Epithelial cell of proximal tubule (primary cell): ENCODE results near the gene SORCS2. TPM values are rescaled to one million over a fixed set of nuclear protein-coding genes. Genes with fewer than 3 reads are reported as not detected.

ENCODE experiments used
- DNase-seq: peaks from one replicate; pipeline ENCODE4 v3.0.0-alpha.2; 2011; ENCODE audit warnings: low read depth
- H3K4me3 ChIP-seq: 2 replicates; pipeline ENCODE4 v1.5.1; 2011; ENCODE audit warnings: low read depth, mild to moderate bottlenecking, low read length
- total RNA-seq: library from RNA; depleted of rRNA; stranded (reverse); fragments of >200 nt; gene quantifications from 2 replicates; pipeline ENCODE4 v1.2.3, GENCODE V29; 2015
- TF ChIP-seq, protein P1 (sequence below): conservative IDR thresholded peaks from 2 replicates; pipeline ENCODE4 v1.5.1; 2012; ENCODE audit warnings: low read depth, mild to moderate bottlenecking, low read length

SORCS2 gene
- total RNA-seq, 1 donor from 2014 or later = 0.29 TPM

DNA sequence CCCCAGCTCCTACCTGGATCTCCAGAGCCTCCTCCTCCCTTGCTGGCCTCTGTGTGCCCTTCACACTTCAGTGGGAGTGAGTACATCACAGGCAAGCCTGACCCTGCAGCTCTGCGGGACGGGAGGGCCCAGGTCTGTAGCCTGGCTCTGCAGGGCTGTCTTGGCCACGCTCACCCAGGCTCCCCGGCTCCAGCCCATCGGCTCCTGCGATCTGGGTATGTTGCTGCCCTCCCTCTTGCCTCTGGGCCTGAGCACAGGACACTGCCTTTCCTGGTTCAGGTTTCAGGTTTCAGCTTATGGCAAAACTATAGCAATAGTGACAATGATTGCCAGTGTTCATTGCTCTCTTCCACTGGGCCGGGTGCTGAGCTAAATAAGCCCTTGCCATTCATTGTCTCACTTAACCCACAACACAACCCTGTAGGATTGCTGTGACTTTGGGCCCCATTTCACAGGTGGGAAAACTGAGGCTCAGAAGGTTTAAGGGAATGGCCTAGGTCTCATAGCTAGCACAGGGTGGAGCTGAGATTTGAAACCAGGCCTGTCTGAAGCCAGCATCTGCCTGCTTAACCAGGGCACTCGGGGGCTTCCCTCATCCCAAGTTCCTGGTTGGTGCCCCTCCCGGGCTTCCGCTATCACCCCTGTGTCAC, 44.6 kb upstream of the SORCS2 start:
- no peak for DNase-seq
- TF ChIP-seq, protein P1, sequence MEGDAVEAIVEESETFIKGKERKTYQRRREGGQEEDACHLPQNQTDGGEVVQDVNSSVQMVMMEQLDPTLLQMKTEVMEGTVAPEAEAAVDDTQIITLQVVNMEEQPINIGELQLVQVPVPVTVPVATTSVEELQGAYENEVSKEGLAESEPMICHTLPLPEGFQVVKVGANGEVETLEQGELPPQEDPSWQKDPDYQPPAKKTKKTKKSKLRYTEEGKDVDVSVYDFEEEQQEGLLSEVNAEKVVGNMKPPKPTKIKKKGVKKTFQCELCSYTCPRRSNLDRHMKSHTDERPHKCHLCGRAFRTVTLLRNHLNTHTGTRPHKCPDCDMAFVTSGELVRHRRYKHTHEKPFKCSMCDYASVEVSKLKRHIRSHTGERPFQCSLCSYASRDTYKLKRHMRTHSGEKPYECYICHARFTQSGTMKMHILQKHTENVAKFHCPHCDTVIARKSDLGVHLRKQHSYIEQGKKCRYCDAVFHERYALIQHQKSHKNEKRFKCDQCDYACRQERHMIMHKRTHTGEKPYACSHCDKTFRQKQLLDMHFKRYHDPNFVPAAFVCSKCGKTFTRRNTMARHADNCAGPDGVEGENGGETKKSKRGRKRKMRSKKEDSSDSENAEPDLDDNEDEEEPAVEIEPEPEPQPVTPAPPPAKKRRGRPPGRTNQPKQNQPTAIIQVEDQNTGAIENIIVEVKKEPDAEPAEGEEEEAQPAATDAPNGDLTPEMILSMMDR = no peak
- no peak overlapping the region for H3K4me3 ChIP-seq

DNA sequence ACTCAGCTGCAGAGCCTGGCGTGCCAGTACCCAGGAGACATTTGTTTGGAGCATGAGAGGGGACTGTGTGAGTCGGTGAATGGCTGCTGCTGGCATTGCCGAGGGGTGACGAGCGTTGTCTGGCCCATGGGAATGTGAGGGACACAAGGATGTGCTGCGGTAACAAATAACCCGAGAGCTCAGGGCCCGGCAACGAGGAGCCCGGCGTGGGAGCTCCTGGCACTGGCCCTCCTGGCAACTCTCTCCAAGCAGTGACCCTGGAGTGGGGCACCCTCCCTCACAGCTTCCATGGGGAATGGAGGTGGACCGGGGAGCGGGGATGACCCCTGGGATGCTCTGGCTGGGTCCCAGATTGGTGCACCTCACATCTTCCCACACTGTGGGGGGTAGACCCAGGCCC, 44.0 kb upstream of the SORCS2 start:
- DNase-seq = no peak
- no peak overlapping the region for H3K4me3 ChIP-seq
- TF ChIP-seq, protein P1 = no peak

DNA sequence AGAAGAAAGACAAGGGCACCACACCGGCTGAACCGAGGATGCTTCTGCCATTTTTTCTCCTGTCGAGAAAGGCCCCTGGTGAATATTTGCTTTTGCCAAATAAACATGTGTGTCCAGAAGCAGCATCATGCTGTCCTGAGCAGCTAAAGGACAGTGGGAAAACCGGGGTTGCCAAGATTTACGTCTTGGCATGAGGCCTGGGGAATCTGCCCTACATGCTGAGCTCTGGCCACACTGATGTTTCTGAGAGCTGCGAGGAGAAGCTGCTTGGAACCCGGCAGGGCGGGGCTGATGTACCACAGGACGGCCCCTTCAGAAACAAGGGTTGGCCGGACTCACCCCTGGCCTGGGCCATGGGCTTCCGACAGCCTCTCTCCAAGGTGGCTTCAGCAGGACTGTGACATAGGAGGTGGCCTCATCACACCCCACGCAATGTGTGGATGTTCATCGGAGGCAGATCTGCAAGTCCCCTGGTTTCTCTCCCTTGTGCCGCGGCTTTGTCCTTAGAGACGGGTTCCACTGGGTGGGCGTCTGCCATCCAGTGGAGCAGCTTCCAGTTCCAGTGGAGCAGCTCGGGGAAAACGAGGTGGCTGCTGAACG, 42.2 kb upstream of the SORCS2 start:
- H3K4me3 ChIP-seq = no peak overlapping the region
- no peak for DNase-seq
- TF ChIP-seq, protein P1 = no peak

DNA sequence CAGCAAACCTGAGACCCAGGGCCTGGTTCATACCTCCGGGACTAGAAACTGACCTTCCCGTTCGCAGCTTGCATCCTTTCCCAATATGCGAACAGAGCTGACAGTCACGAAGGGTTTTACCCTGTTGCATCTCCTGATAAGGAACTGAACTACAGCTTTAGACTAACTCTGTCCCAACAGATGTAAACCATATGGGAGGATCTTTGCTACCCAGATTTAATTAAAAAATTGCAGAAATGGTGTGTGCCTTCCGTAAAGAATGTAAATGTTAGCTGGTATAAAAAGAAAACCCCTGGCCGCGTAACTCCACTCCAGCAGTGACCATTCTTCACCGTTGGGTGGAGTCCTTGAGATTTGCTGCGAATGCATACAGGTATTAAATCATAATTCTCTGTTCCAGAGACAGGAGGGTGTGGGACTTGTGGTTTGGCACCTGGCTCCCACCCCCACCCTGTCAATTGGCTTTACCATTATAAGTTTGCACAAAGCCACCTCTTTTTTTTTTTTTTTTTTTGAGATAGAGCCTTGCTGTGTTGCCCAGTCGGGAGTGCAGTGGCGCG, 40.6 kb upstream of the SORCS2 start:
- H3K4me3 ChIP-seq = no peak overlapping the region
- DNase-seq = no peak
- TF ChIP-seq, protein P1 = peak; percentile 26

DNA sequence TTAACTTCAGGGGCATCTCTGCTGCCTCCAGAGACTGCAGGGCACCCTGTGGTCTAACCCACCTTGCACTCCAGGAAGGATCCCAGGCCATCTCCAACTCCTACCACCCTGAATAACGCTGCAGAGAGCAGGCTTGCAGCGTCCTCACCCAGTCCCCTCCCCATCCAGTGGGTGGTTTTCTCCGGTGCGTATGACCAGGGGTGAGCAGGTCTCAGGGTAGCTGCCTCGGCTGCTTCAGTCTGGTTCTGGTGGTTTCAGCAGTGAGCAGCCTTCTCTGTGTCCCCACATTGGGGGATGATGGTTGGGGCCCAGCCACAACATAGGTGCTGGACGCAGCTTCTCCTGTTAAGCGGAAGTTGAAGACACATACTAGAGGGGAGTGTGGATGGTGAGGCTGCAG, 38.6 kb upstream of the SORCS2 start:
- TF ChIP-seq, protein P1 = no peak
- no peak for DNase-seq
- H3K4me3 ChIP-seq = no peak overlapping the region

DNA sequence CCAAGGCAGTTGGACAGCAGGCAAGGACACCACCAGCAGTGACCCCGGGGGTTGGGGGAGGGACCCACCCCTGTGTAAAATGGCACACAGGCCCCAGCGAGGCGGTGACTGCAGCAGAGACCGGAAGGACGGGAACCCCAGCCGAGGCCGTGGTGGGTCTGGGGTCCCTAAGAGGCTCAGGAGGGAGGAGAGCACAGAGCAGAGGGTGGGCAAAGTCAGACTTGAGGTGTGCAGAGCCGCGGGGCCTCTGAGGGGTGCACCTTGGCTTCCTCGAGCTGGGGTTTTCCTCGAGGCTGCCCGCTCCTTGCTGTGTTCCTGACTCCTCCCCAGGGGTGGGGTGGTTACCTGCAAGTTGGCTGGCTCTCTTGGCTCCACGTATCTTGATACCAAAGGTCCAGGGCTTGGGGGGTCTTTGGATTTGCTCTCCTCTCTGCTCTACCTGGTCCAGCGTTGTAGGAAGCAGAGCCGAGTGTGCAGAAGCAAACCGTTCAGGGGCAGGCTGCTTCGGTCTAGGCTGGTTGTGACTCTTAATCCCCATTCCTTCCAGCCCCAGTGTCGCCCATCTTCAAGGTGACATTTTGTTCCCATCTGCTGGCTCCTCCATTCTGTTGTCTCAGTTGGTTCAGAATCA, 37.9 kb upstream of the SORCS2 start:
- TF ChIP-seq, protein P1 = no peak
- H3K4me3 ChIP-seq = no peak overlapping the region

More for the DNA sequence above, 37.9 kb upstream of the SORCS2 start:
- no peak for DNase-seq
